ENCODE results near the gene LRMDA.

LRMDA gene

DNA sequence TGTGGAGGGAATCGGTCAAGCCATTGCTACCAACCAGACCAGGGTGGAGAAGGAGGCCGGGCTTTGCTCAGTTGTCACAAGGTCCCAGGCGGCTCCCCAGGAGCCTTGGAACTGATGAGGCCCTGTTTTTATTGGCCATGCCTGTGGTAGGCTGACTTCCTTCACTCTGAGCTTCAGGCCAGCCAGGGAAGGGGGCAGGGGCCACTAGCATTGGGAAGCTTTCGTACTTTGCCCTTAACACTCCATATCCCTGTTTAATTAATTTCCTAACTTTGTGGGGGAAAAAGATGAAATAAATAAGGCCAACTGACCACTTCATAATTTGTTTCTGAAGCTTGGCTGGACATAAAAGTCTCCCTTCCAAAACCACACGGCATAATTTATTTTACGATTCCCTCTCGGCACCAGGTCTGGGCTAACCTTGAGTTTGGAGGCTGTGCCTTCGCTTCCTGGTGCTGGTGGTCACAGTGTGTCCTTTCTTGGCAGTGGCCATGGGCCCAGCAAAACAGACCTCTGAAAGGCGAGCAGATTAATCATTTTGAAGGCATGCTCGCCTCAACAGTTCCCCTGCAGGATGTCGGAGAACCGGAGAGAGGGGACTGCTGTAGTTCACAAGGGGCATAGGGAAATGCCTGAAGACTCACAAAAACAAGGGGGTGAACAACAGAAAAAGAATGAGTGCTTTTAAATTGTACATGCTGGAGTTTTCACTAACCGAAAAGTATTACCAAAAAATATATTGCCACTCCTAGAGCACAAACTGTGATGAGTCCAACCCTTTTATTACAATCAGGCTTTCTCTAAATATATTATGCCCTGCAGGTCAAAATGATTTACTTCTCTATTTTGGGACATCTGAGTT, 966.0 kb downstream of the LRMDA start:
- DNase-seq, result no peak

DNA sequence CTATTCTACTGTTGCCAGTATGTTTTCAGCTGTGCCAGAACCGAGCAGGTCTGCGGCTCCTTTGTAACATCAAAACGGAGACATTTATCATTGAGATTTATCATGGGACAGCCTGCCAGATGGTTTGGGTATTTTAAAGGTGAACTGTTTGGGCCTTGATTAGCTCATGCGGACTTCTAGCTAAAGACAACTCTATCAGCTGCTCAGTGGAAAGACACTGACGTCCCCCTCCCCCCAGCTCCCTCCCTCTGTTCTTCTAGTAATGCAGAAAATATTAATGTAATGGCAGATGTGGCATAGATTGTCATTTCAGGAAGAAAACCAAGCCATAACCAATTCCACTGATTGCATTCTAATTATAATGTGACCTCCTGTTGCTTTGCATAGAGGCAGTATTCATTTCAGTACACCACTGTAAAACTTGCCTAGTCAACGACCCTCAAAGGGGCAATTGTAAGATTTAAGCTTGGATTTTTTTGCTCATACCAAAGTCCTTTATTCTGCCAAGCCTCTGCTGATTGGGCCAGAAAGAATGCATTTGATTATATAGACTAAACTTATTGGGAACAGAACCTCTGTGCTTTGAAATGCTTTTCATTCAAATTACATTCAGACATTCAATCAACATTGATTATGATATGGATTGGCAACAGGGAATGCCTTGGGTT, 966.8 kb downstream of the LRMDA start:
- DNase-seq, result no peak

DNA sequence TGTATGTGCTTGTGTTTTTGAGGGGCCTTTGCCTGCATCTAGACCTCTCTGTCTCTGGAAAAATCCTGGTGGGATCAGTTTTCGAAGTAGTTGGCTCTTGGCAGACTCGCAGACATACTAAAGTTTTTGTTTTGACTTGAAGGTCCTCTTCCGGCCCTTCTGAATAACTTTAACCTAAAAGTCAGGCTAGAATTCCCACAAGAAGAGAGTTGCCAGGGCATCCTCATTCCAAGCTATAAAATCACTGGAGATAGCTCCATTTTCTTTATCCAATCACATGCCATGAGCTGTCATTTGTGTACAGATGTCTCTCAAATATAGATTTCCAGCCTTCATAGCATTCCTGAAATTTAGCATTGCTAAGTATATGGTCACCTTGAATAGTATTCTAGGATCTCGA, 967.8 kb downstream of the LRMDA start:
- DNase-seq, result no peak

DNA sequence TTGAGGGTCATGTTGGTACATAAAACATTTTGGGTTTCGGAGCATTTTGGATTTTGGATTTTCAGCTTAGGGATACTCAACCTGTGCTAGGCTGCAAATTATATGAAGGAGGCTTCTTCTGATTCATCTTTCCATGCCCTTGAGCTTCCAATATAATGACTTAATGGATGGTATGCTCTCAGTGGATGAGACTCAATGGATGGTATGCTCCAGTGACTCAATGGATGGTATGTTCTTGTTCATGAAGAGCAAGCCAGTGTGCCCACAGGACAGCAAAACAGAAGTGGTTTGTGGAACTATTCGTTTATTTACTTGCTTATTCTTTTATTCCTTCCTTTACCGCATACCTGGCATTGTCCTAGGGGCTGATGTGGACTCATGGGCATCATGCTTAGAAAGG, 969.6 kb downstream of the LRMDA start:
- DNase-seq, result no peak

DNA sequence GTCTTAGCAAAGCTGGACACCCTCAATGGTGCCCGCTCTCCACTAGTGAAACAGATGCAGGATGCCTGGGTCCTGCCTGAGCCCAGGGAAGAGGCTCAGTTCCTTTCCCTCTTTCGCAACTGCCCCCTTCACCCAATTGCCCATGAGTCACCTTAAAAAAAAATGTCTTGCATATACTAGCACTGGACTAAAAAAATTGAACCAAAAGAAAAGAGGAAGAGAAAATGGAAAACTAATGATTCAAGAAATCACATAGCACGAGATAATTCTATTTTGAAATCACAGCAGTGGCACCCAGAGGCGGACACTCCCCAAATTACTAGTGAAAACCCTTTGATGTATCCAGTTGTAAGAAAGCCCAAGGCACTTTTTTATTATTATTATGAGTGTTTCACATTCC, 972.5 kb downstream of the LRMDA start:
- no peak for DNase-seq

DNA sequence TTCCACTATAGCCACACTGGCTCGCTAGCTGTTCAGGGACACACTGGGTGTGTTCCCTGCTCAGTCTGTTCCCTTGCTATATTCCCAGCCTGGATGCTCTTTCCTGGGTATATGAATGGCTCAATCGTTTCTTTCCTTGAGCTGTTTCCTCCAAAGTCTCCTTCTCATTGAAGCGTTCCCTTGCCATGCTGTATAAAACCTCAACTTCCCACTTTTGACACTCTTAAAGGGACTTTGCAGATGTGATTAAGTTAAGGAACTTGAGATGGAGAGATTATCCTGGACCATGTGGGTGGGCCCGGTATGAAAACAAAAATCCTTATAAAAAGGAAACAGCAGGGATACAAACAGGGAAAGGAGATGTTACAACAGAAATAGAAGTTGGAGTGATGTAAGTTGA, 973.1 kb downstream of the LRMDA start:
- no peak for DNase-seq

DNA sequence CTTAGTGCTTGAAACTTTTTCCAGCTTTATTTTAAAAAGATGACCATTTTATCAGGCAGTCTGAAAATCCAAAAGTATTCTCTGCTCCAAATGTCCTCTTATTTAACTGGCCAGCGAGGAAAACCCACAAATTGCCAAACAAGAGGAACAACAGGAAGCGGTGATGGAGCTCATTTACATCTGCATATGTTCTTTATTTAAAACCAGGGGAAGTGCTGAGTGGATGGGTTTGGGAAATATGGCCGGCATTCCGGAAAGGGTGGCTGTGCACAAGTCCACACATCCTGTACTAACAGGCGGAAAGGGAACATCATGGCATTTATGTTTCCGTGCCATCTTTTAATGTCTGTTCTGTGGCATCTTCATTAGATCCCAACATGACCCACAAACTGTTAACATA, 974.5 kb downstream of the LRMDA start:
- no peak for DNase-seq

DNA sequence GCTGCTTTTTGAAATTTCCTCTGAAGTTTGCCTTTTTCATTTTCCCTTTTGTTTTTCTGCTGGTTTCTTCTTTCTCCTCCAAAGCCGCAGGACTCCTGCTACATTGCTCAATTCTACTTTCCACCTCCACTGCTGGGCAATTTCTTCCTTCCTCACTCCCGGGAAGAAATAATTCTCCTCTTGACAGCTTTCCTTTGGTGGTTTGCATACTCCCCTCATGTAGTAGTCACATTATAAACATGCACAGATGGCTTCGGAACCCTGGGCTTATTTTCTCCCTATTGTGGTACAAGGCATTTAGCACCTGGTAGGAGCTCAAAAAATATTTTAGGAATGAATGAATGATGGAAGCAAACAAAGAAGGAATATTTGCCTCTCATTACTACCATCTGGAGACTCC, 977.2 kb downstream of the LRMDA start:
- no peak for DNase-seq

DNA sequence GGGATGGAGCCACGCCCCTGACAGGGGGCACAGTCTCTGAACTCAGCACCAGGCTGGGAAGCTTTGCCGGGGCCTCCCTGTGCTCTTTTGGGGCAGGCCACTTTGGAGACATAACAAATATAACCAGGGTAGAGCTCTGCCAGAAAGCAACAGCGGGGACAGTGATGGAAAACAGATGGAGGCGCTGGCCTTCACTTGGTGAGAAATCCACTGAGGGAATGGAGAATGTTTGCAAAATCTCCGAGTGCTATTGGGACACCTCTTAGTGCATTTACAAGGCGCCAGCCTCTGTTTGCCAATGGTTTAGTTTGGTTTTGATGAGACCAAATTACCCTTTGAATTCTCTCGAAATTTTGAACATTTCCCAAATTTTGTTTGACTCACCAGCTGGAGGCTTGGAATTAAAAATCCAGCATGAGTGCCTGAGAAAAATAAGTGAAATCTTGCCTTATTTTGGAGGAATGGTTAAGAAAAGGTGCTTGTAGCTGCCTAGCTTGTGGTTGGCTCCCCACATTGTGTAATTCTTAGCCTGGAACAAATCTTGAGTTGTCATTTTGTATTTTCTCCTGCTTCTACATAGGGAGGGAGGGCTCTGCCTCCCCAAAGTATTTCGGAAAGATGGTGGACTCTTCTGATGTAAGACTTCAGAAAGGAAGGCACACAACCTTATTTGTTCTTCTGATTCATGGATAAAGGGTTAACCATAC, 980.5 kb downstream of the LRMDA start:
- no peak for DNase-seq

DNA sequence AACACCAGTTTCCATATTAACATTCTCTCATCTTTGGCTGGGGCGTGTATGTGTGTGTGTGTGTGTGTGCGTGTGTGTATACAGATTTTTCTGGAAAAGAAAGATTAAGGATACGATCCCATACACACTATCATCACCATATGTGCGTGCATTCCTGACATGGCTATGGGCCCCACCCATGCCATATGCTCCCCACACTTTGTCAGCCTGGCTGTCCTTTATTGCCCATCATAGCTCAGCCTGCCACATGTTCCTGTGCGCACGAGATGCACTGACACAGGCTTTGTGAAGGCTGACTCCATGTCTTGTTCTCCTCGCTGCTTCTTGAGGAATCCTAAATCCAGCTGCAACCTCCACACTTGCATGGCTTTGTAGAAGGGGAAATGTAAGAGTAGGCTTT, 984.1 kb downstream of the LRMDA start:
- no peak for DNase-seq

DNA sequence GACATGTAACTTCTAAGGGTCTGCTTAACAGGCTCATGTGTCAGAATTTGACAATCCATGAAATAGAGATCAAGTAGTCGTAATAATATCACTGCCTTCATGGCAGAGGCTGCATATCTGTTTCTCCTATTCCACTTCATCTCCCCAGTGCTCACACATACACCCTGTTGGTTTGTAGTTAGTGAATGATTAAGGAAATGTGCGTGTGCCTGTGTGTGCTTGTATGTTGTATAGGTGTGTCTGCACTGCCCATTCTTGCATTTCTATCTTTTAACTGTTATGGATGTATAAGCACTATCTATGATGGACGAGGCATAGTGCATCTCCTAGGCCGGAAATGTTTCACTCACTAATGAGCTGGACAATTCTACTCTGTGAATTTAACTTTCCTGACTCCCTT, 985.2 kb downstream of the LRMDA start:
- DNase-seq, result no peak

DNA sequence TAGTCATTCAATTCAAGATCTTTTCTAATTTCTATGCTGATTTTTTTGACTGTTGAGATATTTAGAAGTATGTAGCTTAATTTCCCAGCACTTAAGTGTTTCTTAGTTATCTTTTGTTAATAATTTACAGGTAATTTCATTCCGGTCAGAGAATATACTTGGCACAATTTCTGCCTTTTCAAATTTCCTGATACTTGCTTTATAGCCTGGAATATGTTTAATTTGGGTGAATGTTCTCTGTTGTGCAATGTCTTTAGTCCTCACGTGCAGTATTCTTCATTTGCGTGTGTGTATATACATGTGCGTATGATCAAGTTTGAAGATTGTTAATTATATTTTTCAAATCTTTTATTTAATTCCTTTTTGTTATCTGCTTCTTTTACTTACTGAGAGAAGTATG, 989.3 kb downstream of the LRMDA start:
- no peak for DNase-seq

DNA sequence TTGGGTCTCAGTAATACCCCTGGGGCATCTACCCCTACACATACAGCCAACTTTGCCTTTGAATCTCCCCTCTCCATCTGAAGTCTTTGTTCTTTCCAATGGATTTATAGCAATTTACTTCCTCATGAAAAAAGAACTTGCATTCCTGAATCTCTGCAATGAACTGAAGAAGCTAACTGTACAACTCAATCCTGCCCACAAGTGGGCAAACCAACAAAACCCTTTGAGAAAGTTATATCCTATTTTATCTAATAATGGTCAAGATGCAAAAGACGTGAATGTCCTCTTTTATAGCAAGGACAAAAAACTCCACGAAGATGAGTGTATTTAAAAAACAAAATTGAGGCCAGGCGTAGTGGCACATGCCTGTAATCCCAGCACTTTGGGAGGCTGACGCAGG, 991.3 kb downstream of the LRMDA start:
- DNase-seq, result no peak

DNA sequence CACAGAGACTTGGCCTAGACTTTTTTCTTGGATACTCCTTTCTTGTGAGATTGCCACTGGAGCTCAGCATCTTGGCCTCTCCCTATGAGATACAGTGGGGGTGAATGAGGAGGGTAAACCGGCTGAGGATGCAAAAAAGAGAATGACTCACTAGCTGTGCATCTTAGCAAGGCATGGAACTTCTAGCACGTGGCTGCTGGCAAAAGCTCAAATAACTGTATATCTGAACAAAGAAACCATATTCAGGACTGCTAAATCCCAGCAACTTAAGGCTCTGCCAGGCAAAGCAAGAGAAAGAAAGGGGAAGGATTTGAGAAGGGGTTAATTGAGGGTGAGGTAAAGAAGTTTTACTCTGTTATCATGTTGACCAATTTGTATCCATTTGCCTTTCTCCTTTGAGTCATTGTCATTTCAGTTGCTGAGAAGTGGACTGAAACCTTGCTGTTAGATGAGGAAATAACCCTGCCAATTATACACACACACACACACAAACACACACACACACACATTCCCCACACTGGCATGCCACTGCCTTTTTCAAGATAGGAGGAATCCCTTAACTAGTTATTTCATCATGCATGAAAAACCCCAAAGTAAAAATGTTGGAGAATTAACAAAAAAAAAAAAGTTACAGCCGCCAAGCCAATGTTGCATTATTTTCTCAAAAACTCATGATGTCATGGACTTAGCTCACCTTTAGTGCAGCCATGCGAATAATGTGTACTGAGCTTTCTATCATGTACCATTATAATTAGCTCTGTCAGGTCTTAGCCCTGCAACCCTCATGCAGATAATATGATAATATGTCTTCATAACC, 997.3 kb downstream of the LRMDA start:
- no peak for DNase-seq

DNA sequence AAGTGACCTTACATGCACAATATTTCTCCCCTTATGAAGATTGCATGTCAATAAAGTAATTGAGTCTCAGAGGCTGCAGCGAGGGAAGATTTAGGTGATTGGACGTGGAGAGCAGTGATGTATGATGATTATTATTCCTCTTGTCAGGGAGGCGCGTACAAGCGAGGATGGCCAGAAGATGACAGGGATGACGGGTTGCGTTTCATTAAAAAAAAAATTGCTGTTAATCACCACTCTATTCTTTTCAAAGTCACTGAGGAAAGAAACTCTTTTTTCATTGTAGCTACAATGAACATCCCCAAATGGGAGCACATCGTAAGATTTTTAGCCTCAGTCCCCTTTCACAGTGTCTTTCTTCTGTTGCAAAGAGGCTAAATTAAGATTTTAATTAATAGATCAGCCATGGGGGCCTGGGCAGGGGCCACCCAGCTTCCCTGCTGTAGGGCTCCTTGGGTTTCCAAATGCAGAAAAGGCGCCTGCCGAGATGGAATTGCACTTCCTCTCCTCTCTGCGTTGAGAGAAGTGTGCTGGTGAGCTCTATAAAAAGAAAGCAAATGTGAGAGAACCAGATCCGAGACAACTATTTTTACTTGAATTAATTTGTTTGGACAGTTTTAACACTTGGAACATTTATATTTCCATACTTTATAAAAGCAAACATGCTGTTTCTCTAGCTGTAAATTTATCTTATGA, 998.1 kb downstream of the LRMDA start:
- DNase-seq, result no peak

DNA sequence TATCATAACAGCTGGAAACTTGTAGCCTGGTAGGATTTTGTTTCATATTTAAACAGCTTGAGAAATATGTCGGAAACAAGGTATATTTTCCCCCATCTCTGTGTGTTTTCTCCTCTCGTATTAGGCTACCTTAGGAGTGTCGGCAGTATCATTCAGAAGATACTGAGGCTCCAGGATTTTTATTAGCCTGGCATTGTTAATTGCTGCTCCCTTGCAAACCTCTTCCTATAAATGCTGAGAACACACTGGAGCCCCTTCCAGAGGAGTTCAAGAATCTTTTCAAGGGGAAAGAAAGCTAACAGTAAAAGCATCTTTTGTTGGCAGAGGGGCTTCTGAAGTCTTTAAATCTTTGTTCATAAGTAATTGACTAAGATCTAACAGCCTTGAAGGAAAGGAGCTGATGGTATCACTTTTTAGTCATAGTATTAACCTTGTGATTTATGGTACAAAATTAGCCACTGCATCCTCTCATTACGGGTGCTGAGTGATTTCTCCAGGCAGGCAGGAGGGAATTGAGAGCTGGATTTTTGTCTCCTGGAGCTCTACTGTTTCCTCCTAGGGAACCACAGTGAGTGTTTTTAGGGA, 998.7 kb downstream of the LRMDA start:
- DNase-seq, result no peak

DNA sequence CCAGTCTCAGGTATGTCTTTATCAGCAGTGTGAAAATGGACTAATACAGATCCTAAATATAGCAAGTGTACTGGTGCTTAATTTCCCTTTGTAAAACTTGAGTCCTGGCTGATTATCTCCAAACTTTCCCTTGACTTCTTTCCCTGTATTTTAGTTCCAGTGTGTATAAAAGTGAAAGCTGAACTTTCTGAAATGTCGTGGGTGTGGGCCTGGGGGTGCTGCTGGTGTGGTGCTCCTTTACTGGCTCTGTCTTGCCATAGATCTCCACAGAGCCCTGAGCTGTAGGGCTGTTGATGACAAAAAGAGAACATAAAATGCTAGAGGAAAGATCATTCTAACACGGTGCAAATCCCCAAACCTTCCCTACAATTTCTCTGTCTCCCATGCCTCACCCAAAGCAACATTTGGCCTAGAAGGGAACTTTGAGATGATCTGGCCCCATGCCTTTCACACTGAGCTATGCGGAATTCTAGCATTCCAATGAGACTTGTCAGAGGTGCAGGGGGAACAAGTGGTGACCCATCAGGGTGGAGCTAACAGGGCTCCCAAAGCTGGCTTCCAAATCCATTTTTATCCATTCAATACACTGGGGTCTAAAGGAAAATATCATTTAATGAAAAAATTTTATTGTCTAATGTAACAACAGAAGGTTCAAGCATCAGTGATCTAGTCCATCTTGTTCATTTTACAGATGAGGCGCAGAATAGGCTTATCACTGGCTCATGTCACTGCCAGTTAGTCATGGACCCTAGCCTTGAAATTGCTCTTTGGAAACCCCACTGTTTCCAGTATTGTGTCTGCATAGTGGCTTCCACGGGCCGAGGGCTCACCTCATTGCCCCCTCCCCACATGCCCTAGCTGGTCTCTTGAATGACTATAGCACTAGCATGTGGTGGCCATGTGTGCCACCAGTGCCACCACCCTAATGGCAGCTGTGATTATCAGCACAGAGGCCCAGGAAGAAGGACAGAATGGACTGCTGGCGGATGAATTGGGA, 1000.9 kb downstream of the LRMDA start:
- no peak for DNase-seq

DNA sequence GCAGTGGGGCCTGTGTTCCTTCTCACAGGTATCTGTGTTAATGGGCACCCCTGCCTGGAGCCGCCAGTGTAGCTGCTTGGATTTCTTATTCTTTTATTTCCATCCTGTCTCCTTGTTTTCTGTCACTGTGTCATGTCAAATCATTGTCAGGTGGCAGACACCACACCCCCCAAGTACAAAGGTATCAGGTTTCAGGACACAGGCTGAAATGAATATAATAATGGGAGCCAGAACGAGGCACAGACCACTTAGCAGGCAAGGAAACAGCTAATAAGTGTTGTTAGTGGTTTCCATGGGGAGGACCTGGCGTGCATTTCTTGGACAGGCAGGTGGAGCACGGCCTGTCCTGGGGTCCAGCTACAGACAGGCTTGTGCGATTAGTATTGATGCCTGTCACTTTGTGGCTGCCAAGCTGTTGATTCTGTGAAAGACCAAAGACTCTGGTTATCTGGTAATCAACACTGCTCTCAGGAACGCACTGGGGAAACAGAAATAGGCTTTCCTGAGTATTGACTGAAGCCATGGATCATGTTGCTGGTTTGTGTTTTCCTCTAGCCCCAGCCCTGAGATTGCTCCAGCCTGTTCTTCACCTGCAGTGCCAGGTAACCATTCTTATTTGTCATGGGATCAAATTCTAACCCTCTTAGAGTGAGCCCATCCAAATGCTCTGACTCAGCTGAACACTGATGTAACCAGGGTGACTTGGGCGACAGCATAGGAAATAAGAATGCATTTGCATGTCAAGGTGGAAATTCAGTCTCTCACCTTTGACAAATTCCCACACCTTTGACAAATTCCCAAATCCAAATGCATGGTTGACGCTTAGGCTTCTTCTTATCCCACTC, 1002.0 kb downstream of the LRMDA start:
- DNase-seq, result no peak

DNA sequence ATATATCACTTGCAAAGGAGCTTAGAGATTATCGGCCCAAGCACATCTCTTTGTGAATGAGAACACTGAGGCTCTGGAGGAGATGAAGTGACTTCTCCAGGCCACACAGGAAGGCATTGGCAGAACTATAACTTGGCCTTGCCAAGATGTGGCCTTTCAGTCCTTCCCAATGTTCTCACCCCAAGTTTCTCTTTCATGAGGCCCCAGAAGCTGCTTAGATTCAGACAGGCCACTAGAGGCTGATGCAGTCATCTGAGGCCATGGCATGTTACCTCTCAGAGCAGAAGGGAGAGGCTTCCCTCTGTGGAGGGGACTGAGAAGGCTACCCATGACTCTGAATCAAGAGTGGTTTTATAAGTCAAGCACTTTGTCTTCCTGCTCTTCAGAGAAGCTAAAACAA, 1003.7 kb downstream of the LRMDA start:
- no peak for DNase-seq

DNA sequence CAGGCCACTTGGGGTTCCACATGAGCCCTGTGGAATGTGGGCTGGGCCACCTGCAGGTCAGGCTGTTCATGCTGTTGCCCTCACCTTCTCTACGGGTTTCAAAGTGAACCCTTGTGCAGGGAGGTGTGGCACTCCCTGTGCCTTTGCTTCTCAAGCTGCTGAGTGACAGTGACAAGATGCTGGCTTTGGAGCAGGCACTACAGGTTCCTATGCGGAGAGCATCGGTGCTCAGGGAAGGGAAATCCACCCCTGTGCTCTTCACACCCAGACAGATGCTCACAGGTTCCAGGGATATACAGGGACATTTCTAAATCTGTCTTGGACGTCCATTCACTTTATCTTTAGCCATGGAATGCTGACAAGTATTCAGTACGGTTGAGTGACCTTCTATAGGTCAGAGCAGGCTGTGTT, 1005.0 kb downstream of the LRMDA start:
- DNase-seq, result no peak

All from activated CD4-positive, alpha-beta T cell treated with anti-CD3 and anti-CD28 coated beads, Interleukin-2, Interleukin-6, amounts not matched to agents 100 ng/mL and 50 ng/mL, durations not matched to agents 16 hours and 8 hours (primary cell).